HCT116 (cell line): ENCODE results near the gene CNTN5. TPM values are rescaled to one million over a fixed set of nuclear protein-coding genes. Genes with fewer than 3 reads are reported as not detected.

ENCODE experiments used
- ATAC-seq: fragments of 200-7000 bp; cut with Tn5 transposase; 2 replicates; pipeline ENCODE4 v1.9.1; 2020; ENCODE audit warnings: mild to moderate bottlenecking, moderate library complexity
- BruUV-seq: library from RNA; stranded (reverse); fragments of 400-500 nt; replicated peaks from 2 replicates; lab custom pipeline; 2021; lab: Mats Ljungman, UMichigan
- CTCF ChIA-PET: fragments of 300-600 bp; sonication (Branson Sonifier 250); formaldehyde crosslinking; loops from one replicate; lab custom pipeline; 2021; ENCODE audit warnings: antibody characterized with exemption; lab: Charles Lee
- POLR2A ChIA-PET: fragments of 300-600, 350-600 bp; sonication (Branson Sonifier 250); formaldehyde crosslinking; loops from one replicate; lab custom pipeline; 2021; ENCODE audit warnings: antibody characterized with exemption; lab: Charles Lee
- RAD21 ChIA-PET, 2 experiments: fragments of 300-600 bp; sonication (Branson Sonifier 250); formaldehyde crosslinking; loops; one replicate each; lab custom pipeline; 2023; ENCODE audit warnings: low total read pairs in 2 of 2; ENCODE audit not compliant: uncharacterized antibody in 2 of 2, unreplicated experiment in 2 of 2, low non-redundant PET in 1 of 2; lab: Charles Lee
- DNase-seq: peaks from one replicate; pipeline ENCODE4 v3.0.0-alpha.2; 2010; ENCODE audit warnings: low read depth, low spot score
- H2AFZ ChIP-seq: fragments of 200-600 bp; shearing (Covaris generic), sonication (generic); 2 replicates; pipeline ENCODE4 v1.6.1; 2017; ENCODE audit warnings: low read depth, mixed run types, mixed read lengths, antibody characterized with exemption, low read length; ENCODE audit not compliant: poor library complexity, severe bottlenecking
- H3K27ac ChIP-seq: 2 replicates; pipeline ENCODE4 v1.5.1; 2012; ENCODE audit warnings: low read depth, low read length
- H3K27me3 ChIP-seq: fragments of 200-600 bp; sonication (generic); 2 replicates; pipeline ENCODE4 v1.6.1; 2016; ENCODE audit warnings: mixed run types, low read length, mixed read lengths; ENCODE audit not compliant: insufficient read depth
- H3K36me3 ChIP-seq, 2 experiments: fragments of 200-500 bp in 1 of 2; fragments of 200-600 bp in 1 of 2; sonication (Bioruptor generic) in 1 of 2; sonication (generic) in 1 of 2; 2 replicates each; pipeline versions ENCODE4 v1.5.1 to v1.6.1; 2014 to 2016; ENCODE audit warnings: low read length in 2 of 2, inconsistent platforms in 1 of 2, mixed read lengths in 1 of 2, mixed run types in 1 of 2; ENCODE audit not compliant: insufficient read depth in 2 of 2, control insufficient read depth in 1 of 2
- H3K4me1 ChIP-seq, 2 experiments: fragments of 200-600 bp in 1 of 2; sonication (generic) in 1 of 2; 2 replicates each; pipeline versions ENCODE4 v1.5.1 to v1.6.1; 2012 to 2017; ENCODE audit warnings: low read length in 2 of 2, inconsistent platforms in 1 of 2, mild to moderate bottlenecking in 1 of 2, mixed read lengths in 1 of 2, mixed run types in 1 of 2, moderate library complexity in 1 of 2; ENCODE audit not compliant: insufficient read depth in 2 of 2, control insufficient read depth in 1 of 2
- H3K4me2 ChIP-seq: fragments of 200-600 bp; sonication (generic); 2 replicates; pipeline ENCODE4 v1.6.1; 2017; ENCODE audit warnings: mixed run types, low read length, mixed read lengths
- H3K4me3 ChIP-seq, 2 experiments: fragments of 200-600 bp in 1 of 2; sonication (generic) in 1 of 2; replicated peaks in 1 of 2; 2 replicates each; pipeline ENCODE4 v1.5.1; 2011 to 2016; ENCODE audit warnings: low read length in 2 of 2, control low read depth in 1 of 2, low read depth in 1 of 2, mild to moderate bottlenecking in 1 of 2, mixed read lengths in 1 of 2, mixed run types in 1 of 2
- H3K79me2 ChIP-seq: fragments of 200-600 bp; sonication (generic); 2 replicates; pipeline ENCODE4 v1.6.1; 2017; ENCODE audit warnings: mild to moderate bottlenecking, mixed run types, low read length, moderate library complexity, mixed read lengths; ENCODE audit not compliant: insufficient read depth
- H3K9ac ChIP-seq: fragments of 200-600 bp; sonication (generic); 2 replicates; pipeline ENCODE4 v1.6.1; 2016; ENCODE audit warnings: low read length, mixed read lengths
- H3K9me2 ChIP-seq: fragments of 200-600 bp; sonication (generic), shearing (Covaris generic); 2 replicates; pipeline ENCODE4 v1.6.1; 2017; ENCODE audit warnings: mixed run types, mild to moderate bottlenecking, moderate library complexity; ENCODE audit not compliant: insufficient read depth
- H3K9me3 ChIP-seq, 2 experiments: fragments of 200-500 bp in 1 of 2; fragments of 200-600 bp in 1 of 2; sonication (Bioruptor generic) in 1 of 2; sonication (generic) in 1 of 2; 2 replicates each; pipeline ENCODE4 v1.6.1; 2014 to 2017; ENCODE audit warnings: low read length in 2 of 2, mixed read lengths in 2 of 2, inconsistent platforms in 1 of 2, low read depth in 1 of 2, mild to moderate bottlenecking in 1 of 2, mixed run types in 1 of 2, moderate library complexity in 1 of 2; ENCODE audit not compliant: control insufficient read depth in 1 of 2, insufficient read depth in 1 of 2
- H4K20me1 ChIP-seq: fragments of 200-600 bp; sonication (generic), shearing (Covaris generic); 2 replicates; pipeline ENCODE4 v1.6.1; 2017; ENCODE audit warnings: mixed run types, mild to moderate bottlenecking, moderate library complexity; ENCODE audit not compliant: insufficient read depth
- ATF3 ChIP-seq: IDR thresholded peaks from 2 replicates; pipeline ENCODE4 v1.6.1; 2012
- CTCF ChIP-seq, 3 experiments: fragments of 200-600 bp in 1 of 3; sonication (generic) in 1 of 3; IDR thresholded peaks in 2 of 3; conservative IDR thresholded peaks in 1 of 3; 2 replicates each; pipeline ENCODE4 v1.5.1; 2012 to 2017; ENCODE audit warnings: low read depth in 2 of 3, low read length in 2 of 3, antibody characterized with exemption in 1 of 3, borderline replicate concordance in 1 of 3, control low read depth in 1 of 3, mild to moderate bottlenecking in 1 of 3, mixed read lengths in 1 of 3, mixed run types in 1 of 3, moderate library complexity in 1 of 3; ENCODE audit not compliant: insufficient read depth in 1 of 3
- FOSL1 ChIP-seq: IDR thresholded peaks from 2 replicates; pipeline ENCODE4 v1.6.1; 2012; ENCODE audit warnings: low read depth
- POLR2A ChIP-seq: IDR thresholded peaks from 2 replicates; pipeline ENCODE4 v1.7.0; 2011; ENCODE audit warnings: borderline replicate concordance; ENCODE audit not compliant: insufficient read depth, insufficient read length; ENCODE audit errors: extremely low read depth
- POLR2AphosphoS5 ChIP-seq: IDR thresholded peaks from 2 replicates; pipeline ENCODE4 v1.6.1; 2011; ENCODE audit warnings: mild to moderate bottlenecking, low read depth, low read length, moderate library complexity
- RAD21 ChIP-seq: IDR thresholded peaks from 2 replicates; pipeline ENCODE4 v1.6.1; 2012; ENCODE audit warnings: low read depth, mild to moderate bottlenecking
- REST ChIP-seq: IDR thresholded peaks from 2 replicates; pipeline ENCODE4 v1.6.1; 2012; ENCODE audit warnings: low read depth
- SIN3A ChIP-seq: IDR thresholded peaks from 2 replicates; pipeline ENCODE4 v1.6.1; 2012; ENCODE audit warnings: low read depth
- SP1 ChIP-seq: IDR thresholded peaks from 2 replicates; pipeline ENCODE4 v1.6.1; 2012; ENCODE audit warnings: low read depth
- SRF ChIP-seq: IDR thresholded peaks from 2 replicates; pipeline ENCODE4 v1.6.1; 2012; ENCODE audit warnings: low read depth
- TCF7L2 ChIP-seq: IDR thresholded peaks from 2 replicates; pipeline ENCODE4 v1.7.0; 2011; ENCODE audit warnings: borderline replicate concordance, inconsistent platforms; ENCODE audit not compliant: insufficient read depth, insufficient read length; ENCODE audit errors: extremely low read depth
- YY1 ChIP-seq: IDR thresholded peaks from 2 replicates; pipeline ENCODE4 v1.6.1; 2011; ENCODE audit warnings: low read length, low read depth, moderate library complexity, mild to moderate bottlenecking; ENCODE audit not compliant: insufficient replicate concordance; ENCODE audit errors: extremely low read depth
- ZNF274 ChIP-seq: fragments of 200-500 bp; sonication (Bioruptor generic); IDR thresholded peaks from 2 replicates; pipeline ENCODE4 v1.6.1; 2014; ENCODE audit warnings: mild to moderate bottlenecking, low read depth, low read length, inconsistent platforms
- intact Hi-C: fragments of 100-400 bp; cut with micrococcal nuclease; formaldehyde crosslinking; loops from 2 replicates; pipeline ENCODE4 v1.10.0; 2022
- total RNA-seq: library from RNA; stranded (reverse); gene quantifications from one replicate; pipeline ENCODE4 v1.2.1, GENCODE V29; 2021; ENCODE audit not compliant: unreplicated experiment

CNTN5 gene
- total RNA-seq, 1 experiment from 2014 or later, result not detected

- intact Hi-C loops, result no loop called here
- RAD21 ChIA-PET, result no interaction called here
- Histone ChIP-seq H3K4me2 (no peak overlapping the region), H3K9ac (no peak overlapping the region), H3K36me3 (no peaks in the 10 kb centered on the region), H3K4me3 (no peak overlapping the region), H3K27me3 (no peaks in the 10 kb centered on the region), H3K27ac (no peak overlapping the region), H3K79me2 (no peaks in the 10 kb centered on the region), H3K9me3 (no peaks in the 10 kb centered on the region), H4K20me1 (no peaks in the 10 kb centered on the region), H3K9me2 (no peaks in the 10 kb centered on the region), H3K4me1 (no peaks in the 10 kb centered on the region), H2AFZ (no peak overlapping the region)
- no peak for TF ChIP-seq REST
- no peak for TF ChIP-seq FOSL1
- POLR2A ChIA-PET, result no interaction called here
- BruUV-seq, result no TSS peak
- no peak for ATAC-seq
- DNase-seq, result no peak
- CTCF ChIA-PET, result no interaction called here
These were observed 1308.6 kb downstream of the CNTN5 start for GRCh38 chr11:100329352-100329751.

GRCh38 chr11:100336873-100337272 is 1316.1 kb downstream of the CNTN5 start:
- ChIA-PET POLR2A (no interaction called here), RAD21 (no interaction called here), CTCF (no interaction called here)
- Histone ChIP-seq H4K20me1 (no peaks in the 10 kb centered on the region), H3K4me2 (no peak overlapping the region), H3K4me3 (no peak overlapping the region), H3K4me1 (no peaks in the 10 kb centered on the region), H3K9me2 (no peaks in the 10 kb centered on the region), H3K9me3 (no peaks in the 10 kb centered on the region), H3K79me2 (no peaks in the 10 kb centered on the region), H3K36me3 (no peaks in the 10 kb centered on the region), H3K9ac (no peak overlapping the region), H3K27me3 (0 out of 2 replicates have a peak, but pooled peaks cover 5% of the 10 kb centered on the region), H3K27ac (no peak overlapping the region), H2AFZ (no peak overlapping the region)
- TF ChIP-seq SP1 (no peak), CTCF (IDR thresholded peaks at IDR 0.05 in 2 of 3, conservative IDR thresholded peaks at IDR 0.05 in 1 of 3; ENCODE audit: borderline replicate concordance in 1 of 3, insufficient read depth in 1 of 3, low read depth in 2 of 3, low read length in 2 of 3) (no peak), SIN3A (no peak), SRF (no peak), ZNF274 (no peak), ATF3 (no peak), POLR2AphosphoS5 (no peak), YY1 (no peak), POLR2A (no peak), RAD21 (no peak), FOSL1 (no peak), TCF7L2 (no peak)
- no peak for ATAC-seq
- intact Hi-C loops, result no loop called here
- no peak for DNase-seq
- no TSS peak for BruUV-seq
